ENCODE results near the gene MRPS17.

DNA sequence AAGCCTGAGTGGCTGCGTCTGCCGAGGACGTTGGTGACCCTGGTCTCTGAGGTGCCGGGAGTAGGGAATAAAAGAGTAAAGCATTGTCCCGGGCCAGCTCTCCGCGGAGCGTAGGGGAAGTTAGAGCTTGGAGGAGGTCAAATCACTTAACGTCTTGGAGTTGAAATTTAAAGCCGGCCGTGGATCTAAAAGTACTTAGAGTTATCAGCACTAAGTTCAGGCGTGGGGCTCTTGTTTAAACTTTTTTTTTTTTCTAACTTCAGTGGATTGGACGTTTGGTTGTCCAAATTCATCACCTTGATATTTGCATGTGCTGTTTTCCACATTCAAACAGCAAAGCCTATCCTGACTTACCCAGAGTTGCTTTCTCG, 13.4 kb downstream of the MRPS17 start:
- peak in 1 of 3 donors; percentile 63 for TF ChIP-seq POLR2A (IDR thresholded peaks at IDR 0.05)
- TF ChIP-seq, protein P1, sequence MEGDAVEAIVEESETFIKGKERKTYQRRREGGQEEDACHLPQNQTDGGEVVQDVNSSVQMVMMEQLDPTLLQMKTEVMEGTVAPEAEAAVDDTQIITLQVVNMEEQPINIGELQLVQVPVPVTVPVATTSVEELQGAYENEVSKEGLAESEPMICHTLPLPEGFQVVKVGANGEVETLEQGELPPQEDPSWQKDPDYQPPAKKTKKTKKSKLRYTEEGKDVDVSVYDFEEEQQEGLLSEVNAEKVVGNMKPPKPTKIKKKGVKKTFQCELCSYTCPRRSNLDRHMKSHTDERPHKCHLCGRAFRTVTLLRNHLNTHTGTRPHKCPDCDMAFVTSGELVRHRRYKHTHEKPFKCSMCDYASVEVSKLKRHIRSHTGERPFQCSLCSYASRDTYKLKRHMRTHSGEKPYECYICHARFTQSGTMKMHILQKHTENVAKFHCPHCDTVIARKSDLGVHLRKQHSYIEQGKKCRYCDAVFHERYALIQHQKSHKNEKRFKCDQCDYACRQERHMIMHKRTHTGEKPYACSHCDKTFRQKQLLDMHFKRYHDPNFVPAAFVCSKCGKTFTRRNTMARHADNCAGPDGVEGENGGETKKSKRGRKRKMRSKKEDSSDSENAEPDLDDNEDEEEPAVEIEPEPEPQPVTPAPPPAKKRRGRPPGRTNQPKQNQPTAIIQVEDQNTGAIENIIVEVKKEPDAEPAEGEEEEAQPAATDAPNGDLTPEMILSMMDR (IDR thresholded peaks at IDR 0.05): no peak
